CD14-positive monocyte (primary cell): Measurements from ENCODE around the gene PTPRN2. TPM values are rescaled to one million over a fixed set of nuclear protein-coding genes. Genes with fewer than 3 reads are reported as not detected.

Experiments used
- DNase-seq, 3 donors: peaks; one replicate each; pipeline ENCODE4 v3.0.0-alpha.2; 2011 to 2022
- H2AFZ ChIP-seq: 2 replicates; pipeline ENCODE4 v1.6.0; 2012; ENCODE audit warnings: mild to moderate bottlenecking, low read depth, low read length, inconsistent platforms; ENCODE audit not compliant: insufficient read depth, poor library complexity, severe bottlenecking
- H3K27ac ChIP-seq, 2 donors: 1 replicate in 1 of 2; 2 replicates in 1 of 2; pipeline ENCODE4 v1.5.1; 2012 to 2013; ENCODE audit warnings: low read length in 2 of 2, control low read depth in 1 of 2, inconsistent platforms in 1 of 2, low read depth in 1 of 2, mild to moderate bottlenecking in 1 of 2
- H3K27me3 ChIP-seq, 2 donors: one replicate each; pipeline versions ENCODE4 v1.6.0 to v1.6.1; 2011 to 2013; ENCODE audit warnings: low read length in 2 of 2; ENCODE audit not compliant: control insufficient read depth in 2 of 2, insufficient read depth in 2 of 2
- H3K36me3 ChIP-seq, 2 donors: replicated peaks in 1 of 2; 1 replicate in 1 of 2; 2 replicates in 1 of 2; pipeline versions ENCODE4 v1.5.1 to v1.6.1; 2012 to 2013; ENCODE audit warnings: low read length in 2 of 2, control low read depth in 1 of 2, inconsistent platforms in 1 of 2, mild to moderate bottlenecking in 1 of 2; ENCODE audit not compliant: insufficient read depth in 2 of 2, control insufficient read depth in 1 of 2
- H3K4me1 ChIP-seq, 2 donors: 1 replicate in 1 of 2; 2 replicates in 1 of 2; pipeline versions ENCODE4 v1.5.1 to v1.6.1; 2012 to 2013; ENCODE audit warnings: low read length in 2 of 2, control low read depth in 1 of 2, inconsistent platforms in 1 of 2, mild to moderate bottlenecking in 1 of 2, moderate library complexity in 1 of 2; ENCODE audit not compliant: insufficient read depth in 2 of 2, control insufficient read depth in 1 of 2
- H3K4me2 ChIP-seq: replicated peaks from 2 replicates; pipeline ENCODE3; 2012; ENCODE audit warnings: low read length, moderate library complexity, mild to moderate bottlenecking; ENCODE audit not compliant: poor library complexity, severe bottlenecking; ENCODE audit errors: extremely low read depth
- H3K4me3 ChIP-seq, 3 experiments: fragments of 200-600 bp in 1 of 3; sonication (generic) in 1 of 3; replicated peaks in 1 of 3; 1 replicate in 2 of 3; 2 replicates in 1 of 3; pipeline ENCODE4 v1.5.1; 2011 to 2013; ENCODE audit warnings: low read length in 3 of 3, mild to moderate bottlenecking in 3 of 3, control low read depth in 2 of 3, low read depth in 2 of 3, inconsistent platforms in 1 of 3, moderate library complexity in 1 of 3
- H3K79me2 ChIP-seq: 2 replicates; pipeline ENCODE4 v1.6.0; 2012; ENCODE audit warnings: mild to moderate bottlenecking, control low read depth, inconsistent platforms, low read length, moderate library complexity; ENCODE audit not compliant: insufficient read depth
- H3K9ac ChIP-seq: 2 replicates; pipeline ENCODE4 v1.6.0; 2017; ENCODE audit warnings: low read length, mild to moderate bottlenecking; ENCODE audit not compliant: insufficient read depth, poor library complexity, severe bottlenecking
- H3K9me3 ChIP-seq, 2 donors: replicated peaks in 1 of 2; 1 replicate in 1 of 2; 2 replicates in 1 of 2; pipeline versions ENCODE4 v1.5.1 to v1.6.1; 2012 to 2013; ENCODE audit warnings: low read length in 2 of 2, control low read depth in 1 of 2; ENCODE audit not compliant: control insufficient read depth in 1 of 2, insufficient read depth in 1 of 2
- H4K20me1 ChIP-seq: 2 replicates; pipeline ENCODE4 v1.6.0; 2012; ENCODE audit warnings: mild to moderate bottlenecking, low read length, control low read depth, moderate library complexity; ENCODE audit not compliant: insufficient read depth
- H3K27ac Mint-ChIP-seq, 7 donors: one replicate each; pipeline ENCODE4 v1.8.0; 2020; ENCODE audit warnings: mild to moderate bottlenecking in 7 of 7, mixed read lengths in 7 of 7, moderate library complexity in 6 of 7, inconsistent platforms in 2 of 7
- H3K27me3 Mint-ChIP-seq, 3 donors: one replicate each; pipeline ENCODE4 v1.8.0; 2021 to 2022; ENCODE audit warnings: low read depth in 3 of 3, mild to moderate bottlenecking in 3 of 3, mixed read lengths in 3 of 3, moderate library complexity in 3 of 3, inconsistent platforms in 1 of 3
- H3K36me3 Mint-ChIP-seq, 2 donors: one replicate each; pipeline ENCODE4 v1.8.0; 2020; ENCODE audit warnings: mixed read lengths in 2 of 2, inconsistent platforms in 1 of 2, mild to moderate bottlenecking in 1 of 2
- H3K4me1 Mint-ChIP-seq: one replicate; pipeline ENCODE4 v1.8.0; 2020; ENCODE audit warnings: mild to moderate bottlenecking, mixed read lengths
- H3K4me3 Mint-ChIP-seq, 2 donors: one replicate each; pipeline ENCODE4 v1.8.0; 2020; ENCODE audit warnings: mild to moderate bottlenecking in 2 of 2, mixed read lengths in 2 of 2, moderate library complexity in 1 of 2
- H3K9me3 Mint-ChIP-seq, 7 donors: one replicate each; pipeline ENCODE4 v1.8.0; 2020 to 2022; ENCODE audit warnings: mixed read lengths in 7 of 7, mild to moderate bottlenecking in 6 of 7, moderate library complexity in 6 of 7, inconsistent platforms in 2 of 7
- WGBS: methylation state at CpG from one replicate; pipeline ENCODE4 v1.1.5; 2013; ENCODE audit warnings: missing lambda C conversion rate; ENCODE audit not compliant: insufficient coverage; 5-methylcytosine and 5-hydroxymethylcytosine counted together
- intact Hi-C, 2 donors: fragments of 100-400 bp; cut with micrococcal nuclease; formaldehyde crosslinking; loops; one replicate each; pipeline versions ENCODE4 v1.15.0 to v1.15.1; 2023
- polyA plus RNA-seq, 3 donors: library from polyadenylated mRNA; depleted of rRNA in 1 of 3; unstranded in 2 of 3; stranded (reverse) in 1 of 3; fragments of 300-500 nt in 2 of 3; fragments of >200 nt in 1 of 3; fragmentation: Illumina TruSeq in 2 of 3; gene quantifications; 1 replicate in 2 of 3; 2 replicates in 1 of 3; pipeline ENCODE4 v1.2.3, GENCODE V29; 2012 to 2021
- TF ChIP-seq, protein P1 (sequence below): fragments of 200-600 bp; IDR thresholded peaks from one replicate; pipeline ENCODE4 v1.8.0; 2022; ENCODE audit warnings: antibody characterized with exemption, mild to moderate bottlenecking

PTPRN2 gene
- polyA plus RNA-seq, 3 donors: 0.25 to 1.4 (median 0.97) TPM

DNA sequence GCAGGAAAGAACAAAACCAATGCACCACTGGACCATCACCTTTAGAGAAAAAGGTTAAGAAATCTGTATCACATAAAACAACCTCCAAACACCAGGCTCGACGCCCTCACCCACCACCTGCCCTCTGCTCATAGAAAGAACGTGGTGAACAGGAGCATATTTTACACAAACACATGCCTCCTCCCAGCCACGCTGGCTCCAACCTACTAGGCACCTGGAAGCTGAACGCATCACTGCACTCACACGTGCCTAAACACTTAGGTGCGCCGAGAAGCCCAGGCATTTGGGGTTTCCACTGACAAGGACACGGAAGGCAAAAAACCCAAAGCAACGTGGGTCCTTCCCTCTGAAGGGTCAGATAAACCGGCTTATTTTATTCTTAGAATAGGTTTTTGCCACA lies 56.0 kb downstream of the PTPRN2 start:
- no peak overlapping the region for H3K9ac ChIP-seq
- intact Hi-C loops: no loop called here
- WGBS: 90% methylated on average over 10 of the region's 11 CpGs
- H3K36me3 ChIP-seq: no peaks in the 10 kb centered on the region
- Mint-ChIP-seq H3K27ac (no peak overlapping the region), H3K9me3 (peaks cover 0 to 6% (median 3%) of the 10 kb centered on the region in 7 donors), H3K4me3 (no peak overlapping the region), H3K36me3 (no peaks in the 10 kb centered on the region), H3K4me1 (no peaks in the 10 kb centered on the region), H3K27me3 (peaks cover 0 to 9% (median 5%) of the 10 kb centered on the region in 3 donors)
- no peak overlapping the region for H3K4me2 ChIP-seq
- no peak for DNase-seq
- peaks cover 0 to 4% of the 10 kb centered on the region in 2 donors for H3K9me3 ChIP-seq
- H3K4me3 ChIP-seq: no peak overlapping the region
- no peaks in the 10 kb centered on the region for H4K20me1 ChIP-seq
- no peak overlapping the region for H2AFZ ChIP-seq
- no peaks in the 10 kb centered on the region for H3K4me1 ChIP-seq
- H3K27ac ChIP-seq: no peak overlapping the region
- H3K79me2 ChIP-seq: no peaks in the 10 kb centered on the region
- no peaks in the 10 kb centered on the region for H3K27me3 ChIP-seq
- TF ChIP-seq, protein P1, sequence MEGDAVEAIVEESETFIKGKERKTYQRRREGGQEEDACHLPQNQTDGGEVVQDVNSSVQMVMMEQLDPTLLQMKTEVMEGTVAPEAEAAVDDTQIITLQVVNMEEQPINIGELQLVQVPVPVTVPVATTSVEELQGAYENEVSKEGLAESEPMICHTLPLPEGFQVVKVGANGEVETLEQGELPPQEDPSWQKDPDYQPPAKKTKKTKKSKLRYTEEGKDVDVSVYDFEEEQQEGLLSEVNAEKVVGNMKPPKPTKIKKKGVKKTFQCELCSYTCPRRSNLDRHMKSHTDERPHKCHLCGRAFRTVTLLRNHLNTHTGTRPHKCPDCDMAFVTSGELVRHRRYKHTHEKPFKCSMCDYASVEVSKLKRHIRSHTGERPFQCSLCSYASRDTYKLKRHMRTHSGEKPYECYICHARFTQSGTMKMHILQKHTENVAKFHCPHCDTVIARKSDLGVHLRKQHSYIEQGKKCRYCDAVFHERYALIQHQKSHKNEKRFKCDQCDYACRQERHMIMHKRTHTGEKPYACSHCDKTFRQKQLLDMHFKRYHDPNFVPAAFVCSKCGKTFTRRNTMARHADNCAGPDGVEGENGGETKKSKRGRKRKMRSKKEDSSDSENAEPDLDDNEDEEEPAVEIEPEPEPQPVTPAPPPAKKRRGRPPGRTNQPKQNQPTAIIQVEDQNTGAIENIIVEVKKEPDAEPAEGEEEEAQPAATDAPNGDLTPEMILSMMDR: no peak

DNA sequence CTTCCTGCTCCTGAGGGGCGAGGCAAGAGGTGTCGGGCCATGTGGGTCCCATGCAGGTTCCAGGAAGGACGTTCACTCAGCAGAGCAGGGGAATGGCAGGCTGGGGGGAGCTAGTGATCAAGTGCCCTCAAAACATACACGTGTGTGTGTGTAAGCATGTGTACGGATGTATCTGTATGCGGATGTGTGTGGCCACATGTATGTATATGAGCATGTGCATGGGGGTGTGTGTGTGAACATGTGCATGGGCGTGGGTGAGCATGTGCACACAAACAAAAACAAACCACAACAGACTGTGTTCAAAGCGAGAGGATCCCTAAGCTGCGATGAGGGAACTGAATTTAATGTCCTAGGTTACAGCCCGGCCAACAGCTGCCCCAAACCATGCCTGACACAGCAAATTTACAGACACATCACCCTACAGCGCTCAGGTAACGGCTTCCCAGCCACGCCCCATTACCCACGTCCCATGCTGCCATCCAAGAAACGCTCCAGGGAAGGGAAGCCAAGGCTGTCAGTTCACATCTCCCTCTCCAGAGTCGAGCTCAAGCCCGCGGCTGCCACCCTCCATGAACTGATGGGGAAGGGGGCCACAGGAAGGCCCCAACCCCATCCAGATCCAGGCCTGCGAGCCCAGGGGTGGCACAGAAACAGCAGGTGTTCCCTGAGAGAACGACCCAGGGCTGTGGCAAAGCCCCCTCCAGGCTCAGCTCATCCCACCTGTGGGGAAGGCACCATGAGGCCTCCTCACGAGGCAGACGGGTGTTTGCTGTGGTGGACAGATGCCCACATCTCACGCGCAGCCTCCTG lies 56.6 kb downstream of the PTPRN2 start:
- TF ChIP-seq, protein P1: no peak
- peaks cover 0 to 6% (median 0%) of the 10 kb centered on the region in 7 donors for H3K9me3 Mint-ChIP-seq
- Histone ChIP-seq H4K20me1 (no peaks in the 10 kb centered on the region), H2AFZ (no peak overlapping the region), H3K9me3 (peaks cover 0 to 4% of the 10 kb centered on the region in 2 donors), H3K79me2 (no peaks in the 10 kb centered on the region), H3K27me3 (no peaks in the 10 kb centered on the region), H3K9ac (no peak overlapping the region), H3K4me3 (no peak overlapping the region), H3K36me3 (no peaks in the 10 kb centered on the region), H3K4me2 (no peak overlapping the region), H3K4me1 (no peaks in the 10 kb centered on the region), H3K27ac (no peak overlapping the region)
- H3K4me3 Mint-ChIP-seq: no peak overlapping the region
- H3K4me1 Mint-ChIP-seq: no peaks in the 10 kb centered on the region
- intact Hi-C loops: no loop called here
- peaks cover 0 to 9% (median 7%) of the 10 kb centered on the region in 3 donors for H3K27me3 Mint-ChIP-seq
- H3K27ac Mint-ChIP-seq: no peak overlapping the region
- WGBS: 87% methylated on average over 18 of the region's 24 CpGs
- no peak for DNase-seq
- H3K36me3 Mint-ChIP-seq: no peaks in the 10 kb centered on the region
